ENCODE data around the gene SSH3.

SSH3 gene

GRCh38 chr11:67357831-67358670, 54.7 kb downstream of the SSH3 start:
- no peak for TF ChIP-seq CTCF (IDR thresholded peaks at IDR 0.05; ENCODE audit: low read depth, low read length)
- TF ChIP-seq EZH2phosphoT487 (IDR thresholded peaks at IDR 0.05; ENCODE audit: low read depth) = no peak
- Histone ChIP-seq H3K9me3 (ENCODE audit: insufficient read depth, low read length) (no peaks in the 10 kb centered on the region), H3K4me2 (ENCODE audit: low read length) (peak overlapping the region; percentile 97), H3K27me3 (ENCODE audit: low read depth, low read length) (no peaks in the 10 kb centered on the region), H2AFZ (ENCODE audit: low read depth, low read length) (no peak overlapping the region), H3K9ac (ENCODE audit: low read length) (peak overlapping the region; percentile 98; the same call in 1 of the 2 replicates), H4K20me1 (ENCODE audit: insufficient read depth, low read length) (no peaks in the 10 kb centered on the region), H3K27ac (ENCODE audit: low read length) (peak overlapping the region; percentile 95; the same call in 1 of the 2 replicates), H3K4me1 (ENCODE audit: low read length) (peaks cover 44% of the 10 kb centered on the region), H3K36me3 (replicated peaks; ENCODE audit: low read depth, low read length) (no peaks in the 10 kb centered on the region), H3K4me3 (ENCODE audit: low read length) (no peak overlapping the region), H3K79me2 (ENCODE audit: low read length) (peaks cover 17% of the 10 kb centered on the region; the same call in 1 of the 2 replicates)
